OCI-M1 (cell line): ENCODE results near the gene TRIM10.
A peak's percentile ranks its signal among the peaks of the same experiment; 100 is the strongest.

Experiments
- DNase-seq: peaks from one replicate; lab custom pipeline; 2025; lab: John Stamatoyannopoulos, UW

Gene TRIM10, protein sequence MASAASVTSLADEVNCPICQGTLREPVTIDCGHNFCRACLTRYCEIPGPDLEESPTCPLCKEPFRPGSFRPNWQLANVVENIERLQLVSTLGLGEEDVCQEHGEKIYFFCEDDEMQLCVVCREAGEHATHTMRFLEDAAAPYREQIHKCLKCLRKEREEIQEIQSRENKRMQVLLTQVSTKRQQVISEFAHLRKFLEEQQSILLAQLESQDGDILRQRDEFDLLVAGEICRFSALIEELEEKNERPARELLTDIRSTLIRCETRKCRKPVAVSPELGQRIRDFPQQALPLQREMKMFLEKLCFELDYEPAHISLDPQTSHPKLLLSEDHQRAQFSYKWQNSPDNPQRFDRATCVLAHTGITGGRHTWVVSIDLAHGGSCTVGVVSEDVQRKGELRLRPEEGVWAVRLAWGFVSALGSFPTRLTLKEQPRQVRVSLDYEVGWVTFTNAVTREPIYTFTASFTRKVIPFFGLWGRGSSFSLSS

DNA sequence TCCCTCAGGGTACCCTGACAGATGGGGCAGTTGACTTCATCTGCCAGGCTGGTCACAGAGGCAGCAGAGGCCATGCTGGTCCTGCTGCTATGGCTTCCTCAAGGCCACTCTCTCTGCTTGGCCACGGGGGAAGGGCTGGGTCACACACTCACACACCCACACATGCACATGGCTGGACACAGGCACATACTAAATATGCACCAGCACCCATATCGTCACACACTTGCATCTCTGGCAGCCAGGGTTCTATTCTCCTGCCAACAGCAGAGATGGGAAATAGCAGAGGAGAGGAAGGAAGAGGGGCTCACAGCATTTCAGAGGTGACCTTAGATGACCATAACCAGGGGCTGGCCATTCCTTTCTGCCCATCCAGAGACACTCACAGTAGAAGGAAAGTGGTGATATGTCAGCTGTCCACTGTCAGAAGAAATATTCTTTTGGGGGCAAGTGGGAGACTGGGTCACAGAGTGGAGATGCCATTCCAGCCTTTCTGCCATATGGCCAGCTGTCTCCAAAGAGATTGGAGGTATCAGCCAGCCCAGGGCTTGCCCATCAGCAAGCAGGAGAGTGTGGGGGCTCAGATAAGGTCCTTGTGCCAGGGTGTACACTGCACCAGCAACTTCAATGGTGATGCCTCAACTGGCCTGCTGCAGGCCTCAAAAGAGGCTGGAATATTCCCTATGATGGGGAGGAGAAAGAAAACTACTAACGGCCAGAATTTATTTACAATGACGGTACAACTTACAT lies at the start of gene TRIM10:
Gene TRIM10, minus strand, starts transcription at position 427 of the 747 bp plus-strand sequence. Its CDS starts 353 bp downstream, at position 74.
- DNase-seq = peak; percentile 45

DNA sequence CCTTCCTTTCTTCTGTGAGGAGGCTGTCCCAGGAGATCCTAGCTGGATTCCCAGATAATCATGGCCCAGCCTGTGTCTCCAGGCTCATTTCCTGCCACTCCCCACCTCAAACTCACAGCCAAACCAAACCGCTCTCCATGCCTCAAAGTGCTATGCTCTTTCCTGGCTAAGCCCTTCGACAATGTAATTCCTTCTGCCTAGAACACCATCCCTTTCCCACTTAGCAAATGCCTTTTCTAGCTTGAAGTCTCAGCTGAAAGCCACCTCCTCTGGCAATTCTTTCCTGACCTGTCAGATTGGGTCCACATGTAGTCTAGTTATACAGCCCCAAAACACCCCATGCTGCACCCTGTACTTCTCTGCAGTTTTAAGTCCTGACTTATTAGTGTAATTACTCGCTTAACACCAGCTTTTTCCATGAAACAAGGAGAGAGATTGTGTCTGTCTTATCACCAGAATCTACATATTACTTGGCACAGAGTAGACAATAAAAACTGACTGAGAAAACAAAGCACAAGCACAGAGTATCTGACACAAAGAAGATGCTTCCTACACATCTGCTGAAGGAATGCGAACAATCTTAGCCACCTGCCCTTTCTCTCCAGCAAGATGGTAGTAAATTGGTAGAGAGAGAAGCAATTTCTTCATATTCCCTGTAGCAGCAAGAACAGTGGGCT lies 46.7 kb upstream of the TRIM10 start:
- DNase-seq = no peak

DNA sequence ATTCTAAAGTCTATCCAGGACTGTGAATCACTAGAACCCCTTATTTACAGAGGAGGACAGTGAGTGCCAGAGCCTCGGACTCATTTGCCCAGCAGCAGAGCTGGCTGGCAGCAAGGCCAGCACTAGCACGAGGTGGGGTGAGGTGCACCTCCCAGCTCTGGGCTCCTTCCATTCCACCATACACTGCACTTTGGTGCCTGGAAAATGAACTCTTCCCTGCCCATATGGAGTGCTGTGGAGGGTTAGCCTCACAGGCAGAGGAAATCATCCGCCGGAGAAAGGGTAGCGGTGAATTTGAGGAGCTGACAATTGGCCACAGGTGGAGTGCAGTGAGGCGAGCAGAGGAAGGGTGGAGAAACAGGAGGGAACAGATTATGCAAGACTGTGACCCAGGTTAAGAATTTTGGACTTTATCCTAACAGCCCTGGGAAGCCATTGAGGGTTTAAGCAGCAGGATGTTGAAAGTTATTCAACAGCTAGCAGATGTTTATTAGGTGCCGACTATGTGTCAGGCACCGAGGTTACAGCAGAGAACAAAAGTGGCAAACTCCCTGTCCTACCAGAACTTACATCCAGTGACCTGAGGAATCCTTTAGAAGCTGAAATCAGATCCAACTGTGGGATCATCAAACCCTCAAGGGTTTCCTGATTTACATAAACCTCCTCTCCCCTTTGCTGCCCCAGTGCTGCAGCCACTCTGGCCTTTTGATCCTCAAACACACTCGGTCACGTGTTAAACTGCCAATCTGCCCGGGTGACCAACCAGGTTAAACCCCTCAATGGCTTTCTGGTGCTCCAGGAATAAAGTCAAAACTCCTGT lies 46.0 kb upstream of the TRIM10 start:
- no peak for DNase-seq

DNA sequence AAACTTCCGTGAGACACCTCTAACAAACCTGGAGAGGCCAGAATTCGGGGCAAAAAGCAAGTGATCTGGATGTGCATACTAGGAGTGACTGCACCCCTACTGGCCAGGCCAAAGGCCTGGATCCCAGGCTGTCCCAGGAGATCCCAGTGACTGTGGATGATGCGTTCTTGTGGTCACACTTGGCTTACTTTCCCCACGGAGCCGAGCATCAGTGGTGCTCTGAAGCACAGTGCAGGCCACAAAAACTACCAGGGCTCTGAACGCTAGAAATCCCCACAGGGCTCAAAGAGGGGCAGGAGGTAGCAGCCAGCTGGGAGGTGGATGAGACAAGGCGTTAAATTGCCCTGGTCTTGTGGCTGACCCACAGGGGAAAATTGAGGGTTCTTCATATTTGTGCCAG lies 45.1 kb upstream of the TRIM10 start:
- DNase-seq = no peak

DNA sequence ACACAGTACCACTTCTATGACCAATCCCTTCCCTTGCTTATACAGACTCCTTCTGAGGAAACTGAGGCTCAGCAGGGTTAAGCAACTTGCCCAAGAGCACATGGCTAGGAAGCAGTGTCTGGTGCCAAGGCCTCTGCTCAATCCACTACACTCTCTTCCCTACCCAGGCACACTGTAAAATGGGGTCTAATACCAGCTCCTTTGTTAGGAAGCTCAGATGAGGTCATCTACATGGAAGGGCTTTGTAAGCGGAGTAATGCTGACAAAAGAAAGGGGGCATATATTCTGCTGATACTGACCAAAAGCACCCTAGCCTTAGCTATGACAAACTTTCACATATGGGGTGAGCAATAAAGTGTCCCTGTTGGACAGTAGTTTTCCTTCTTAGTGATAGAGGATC lies 43.1 kb upstream of the TRIM10 start:
- no peak for DNase-seq

DNA sequence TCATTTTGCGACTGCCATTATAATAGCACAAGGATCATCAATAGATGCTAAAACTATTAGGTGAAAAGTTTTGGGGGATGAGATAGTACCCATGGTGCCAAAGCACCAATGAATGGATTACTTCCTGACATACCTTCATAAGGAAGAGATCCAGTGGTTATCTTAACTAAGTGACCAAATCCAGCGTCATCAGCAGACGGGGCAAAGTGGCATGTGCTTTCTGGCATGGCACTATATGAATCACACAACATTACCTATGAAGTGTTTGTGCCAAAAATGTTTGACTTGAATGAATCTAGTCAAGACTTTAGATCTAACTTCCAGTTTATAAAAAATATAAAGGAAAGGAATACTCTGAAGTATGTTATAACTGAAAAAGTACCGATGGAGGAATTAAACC lies 41.4 kb upstream of the TRIM10 start:
- DNase-seq = no peak

DNA sequence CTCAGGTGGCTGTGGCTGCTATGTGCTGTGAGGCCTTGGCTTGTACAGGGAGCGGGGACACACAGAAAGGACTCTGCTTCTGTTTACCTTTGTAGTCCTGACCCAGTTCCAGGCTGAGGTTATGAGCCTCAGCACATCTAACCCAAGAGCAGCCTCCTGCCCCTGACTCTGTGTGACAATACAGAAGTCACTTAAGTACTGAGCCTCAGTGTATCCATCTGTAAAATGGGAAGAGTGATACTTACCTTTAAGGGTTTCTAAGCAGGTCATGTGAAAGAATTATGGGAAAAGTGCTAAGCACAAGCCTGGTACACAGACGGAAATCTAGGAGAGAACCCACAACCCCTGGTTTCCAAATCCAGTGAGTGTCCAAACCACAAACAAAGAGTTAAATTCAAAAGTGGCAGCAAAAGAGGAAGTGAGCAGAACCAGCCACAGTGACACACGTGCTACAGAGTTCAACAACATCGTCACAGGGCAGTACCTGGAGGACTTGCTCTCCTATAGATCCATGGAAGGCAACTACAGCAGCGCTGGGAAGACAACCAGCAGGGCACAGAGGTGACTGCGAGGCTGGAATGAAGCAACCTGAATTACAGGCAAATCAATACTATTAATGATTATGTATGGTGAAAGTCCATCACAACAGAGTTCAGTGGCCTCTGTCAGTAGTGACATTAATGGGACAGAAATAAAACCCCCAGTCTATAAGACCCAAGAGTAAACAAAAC lies 39.7 kb upstream of the TRIM10 start:
- DNase-seq = peak; percentile 87

DNA sequence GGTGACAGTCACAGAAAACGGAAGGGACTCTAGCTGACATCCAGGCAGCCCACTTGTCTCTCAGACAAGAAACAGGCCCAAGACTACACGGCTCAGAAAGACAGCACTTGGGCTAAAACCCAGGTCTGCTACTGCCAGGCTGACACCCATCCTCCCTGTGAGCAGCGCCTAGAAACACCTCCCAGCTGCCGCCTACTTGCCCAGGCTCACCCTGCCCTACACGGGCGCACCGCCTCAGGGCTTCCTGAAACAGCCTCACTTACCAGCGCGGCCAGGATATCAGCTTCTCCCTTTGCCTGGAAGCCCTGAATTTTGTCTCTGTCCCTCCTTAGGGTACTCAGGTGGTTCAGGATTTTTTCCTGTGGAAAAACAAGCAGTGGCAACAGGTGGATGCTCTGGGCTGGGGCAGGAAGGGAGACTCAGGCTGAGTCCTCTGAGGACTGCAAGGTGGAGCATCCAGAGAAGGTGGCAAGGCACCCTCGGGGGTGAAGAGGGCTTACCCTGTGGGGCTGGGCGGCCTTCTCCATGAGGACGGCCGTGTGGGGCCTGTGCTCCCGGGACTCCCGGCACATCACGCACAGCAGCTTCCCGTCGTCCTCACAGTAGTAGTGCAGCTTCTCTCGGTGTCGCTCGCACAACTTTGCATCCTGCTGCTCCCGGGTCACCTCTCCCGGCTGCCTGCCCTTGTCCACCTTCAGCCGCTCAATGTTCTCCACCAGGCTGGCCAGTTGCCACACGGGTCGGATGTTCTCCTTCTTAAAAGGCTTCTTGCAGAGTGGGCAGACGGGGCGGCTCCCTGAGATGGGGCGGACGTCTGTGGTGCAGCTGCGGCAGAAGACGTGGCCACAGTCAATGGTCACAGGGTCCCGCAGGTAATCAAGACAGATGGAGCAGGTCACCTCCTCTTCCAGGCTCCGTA lies 37.4 kb upstream of the TRIM10 start:
- DNase-seq = no peak

DNA sequence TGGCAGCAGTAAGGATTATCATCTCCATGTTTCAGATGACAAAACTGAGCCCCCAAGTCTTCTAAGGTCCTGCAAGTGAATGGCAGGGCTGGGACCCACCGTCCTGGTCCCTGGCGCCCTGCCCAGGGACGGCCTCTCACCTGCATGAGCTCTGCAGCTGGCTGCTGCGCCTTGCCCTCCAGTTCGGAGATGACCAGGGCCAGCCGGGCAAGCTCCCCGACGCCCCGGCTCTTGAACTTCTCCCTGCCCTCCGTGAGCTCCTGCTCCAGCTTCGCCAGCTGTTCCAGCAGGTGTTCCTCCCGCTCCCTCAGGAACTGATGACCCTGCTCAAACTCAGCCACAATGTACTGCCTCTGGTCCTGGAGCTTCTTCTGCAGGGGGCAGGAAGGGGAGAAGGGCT lies 35.4 kb upstream of the TRIM10 start:
- no peak for DNase-seq

DNA sequence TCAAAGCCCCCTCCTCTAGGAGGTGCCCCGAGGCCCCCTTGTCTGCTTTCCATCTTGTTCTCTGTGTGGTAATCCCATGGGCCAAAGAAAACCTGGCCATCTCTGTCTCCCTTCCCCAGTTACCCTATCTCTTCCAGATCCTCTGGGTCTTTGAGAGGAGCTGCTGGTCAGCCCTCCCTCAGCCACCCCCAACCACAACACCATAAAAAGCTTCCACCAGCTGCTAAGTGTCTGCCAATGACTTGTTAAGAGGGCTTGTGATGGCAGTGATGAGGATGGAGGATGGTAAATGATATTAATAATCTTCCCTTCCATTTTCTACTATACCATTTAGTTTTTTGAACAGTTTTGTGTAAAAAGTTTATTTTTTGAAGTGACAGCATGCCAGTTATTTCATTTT lies 34.9 kb upstream of the TRIM10 start:
- DNase-seq = no peak

DNA sequence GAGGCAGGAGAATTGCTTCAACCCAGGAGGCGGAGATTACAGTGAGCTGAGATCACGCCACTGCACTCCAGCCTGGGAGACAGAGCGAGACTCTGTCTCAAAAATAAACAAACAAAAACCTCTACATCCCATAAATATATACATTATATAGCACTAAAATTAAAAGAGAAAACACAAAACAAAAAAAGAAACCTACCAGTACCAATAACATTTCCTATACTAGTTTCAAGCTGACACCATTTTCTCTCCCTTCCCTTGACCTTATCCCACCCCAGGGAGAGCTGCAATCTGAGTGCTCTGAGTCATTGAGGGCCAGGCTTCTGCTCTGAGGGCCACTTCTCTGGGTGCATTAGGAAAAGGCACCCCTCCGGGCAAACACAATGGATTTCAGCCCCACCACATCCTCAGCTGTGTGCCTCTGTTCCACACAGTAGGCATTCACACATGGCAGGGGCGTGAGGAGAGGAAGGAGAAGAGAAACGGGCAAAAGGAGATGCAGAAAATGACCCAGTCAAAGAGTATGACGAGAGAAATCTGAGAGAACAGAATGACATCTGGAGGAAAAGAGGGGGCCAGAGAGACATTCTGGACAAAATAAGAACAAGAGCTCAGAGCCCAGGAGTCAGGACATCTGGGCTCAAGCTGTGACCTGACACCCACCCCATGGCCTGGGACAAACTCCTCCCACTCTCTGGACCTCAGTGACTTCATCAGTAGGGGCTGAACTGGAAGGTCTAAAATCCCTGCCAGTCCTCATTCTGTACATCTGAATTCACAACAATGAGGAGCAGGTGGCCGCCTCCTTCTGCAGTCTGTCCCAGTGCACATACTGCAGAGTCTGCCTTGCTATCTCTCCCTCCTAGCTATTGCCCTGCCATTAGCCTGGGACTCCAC lies 34.0 kb upstream of the TRIM10 start:
- DNase-seq = no peak

DNA sequence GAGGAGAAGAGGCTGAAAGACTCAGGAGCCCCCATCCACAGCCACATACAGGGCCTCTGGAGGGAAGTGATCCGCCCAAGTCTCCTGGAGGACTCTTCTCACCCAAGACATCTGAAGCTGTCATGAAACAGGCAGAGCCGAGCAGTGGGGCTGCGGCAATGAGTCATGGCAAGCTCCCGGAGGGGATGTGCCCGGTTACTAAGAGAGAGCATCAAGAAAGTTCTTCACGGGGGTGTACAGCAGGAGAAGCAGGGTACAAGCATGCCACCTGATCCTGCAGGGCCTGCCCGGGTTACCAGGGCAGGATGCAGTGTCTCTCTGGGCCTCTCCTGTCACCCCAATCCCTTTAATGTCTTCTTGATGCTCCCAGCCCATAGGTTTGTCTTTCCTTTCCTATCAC lies 31.1 kb upstream of the TRIM10 start:
- DNase-seq = no peak

DNA sequence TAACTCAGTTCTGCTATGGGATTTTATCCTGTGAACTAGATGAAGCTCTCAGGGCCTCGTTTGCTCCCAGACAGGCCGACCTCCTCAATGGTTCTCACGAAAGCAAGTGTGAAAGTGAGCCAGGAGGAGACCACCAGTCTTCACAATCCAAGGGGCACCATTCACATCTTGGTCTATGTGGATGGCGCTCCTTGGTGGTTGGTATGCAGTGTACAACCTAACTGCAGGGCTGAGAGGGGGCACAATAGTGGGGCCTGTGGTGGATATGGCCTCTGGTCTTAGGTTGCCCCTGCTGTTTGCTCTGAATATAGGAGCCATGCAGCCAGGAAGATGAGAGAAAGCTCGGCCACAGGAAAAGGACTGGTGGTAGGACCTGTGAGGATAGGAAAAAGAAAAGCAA lies 27.5 kb upstream of the TRIM10 start:
- no peak for DNase-seq

DNA sequence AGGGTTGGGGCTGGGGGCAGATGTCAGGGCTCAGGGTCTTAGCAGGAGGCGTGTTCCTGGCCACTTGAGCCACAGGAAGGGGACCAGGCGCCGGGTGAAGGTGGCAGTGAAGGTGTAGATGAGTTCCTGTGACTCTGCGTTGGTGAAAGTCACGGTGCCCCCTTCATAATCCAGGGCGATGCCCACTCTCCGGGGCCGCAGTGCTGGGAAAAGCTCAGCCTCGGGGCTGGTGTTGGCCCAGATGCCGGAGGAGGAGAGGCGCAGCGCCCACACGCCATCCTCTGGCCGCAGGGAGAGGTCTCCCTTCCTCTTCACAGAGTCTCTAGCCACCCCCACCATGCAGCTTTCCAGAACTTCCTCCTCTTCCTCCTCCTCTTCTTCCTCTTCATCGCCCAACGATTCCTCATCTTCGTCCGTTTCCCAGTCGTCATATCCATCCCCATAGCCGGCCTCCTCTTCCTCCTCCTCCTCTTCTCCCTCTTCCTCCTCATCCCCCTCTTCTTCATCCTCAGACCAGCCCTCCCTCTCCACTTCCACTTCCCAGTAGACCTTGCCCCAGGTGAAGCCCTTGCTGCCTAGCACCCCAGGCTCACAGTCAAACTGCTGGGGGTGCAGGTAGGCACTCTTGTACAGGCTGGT lies 25.0 kb upstream of the TRIM10 start:
- no peak for DNase-seq

DNA sequence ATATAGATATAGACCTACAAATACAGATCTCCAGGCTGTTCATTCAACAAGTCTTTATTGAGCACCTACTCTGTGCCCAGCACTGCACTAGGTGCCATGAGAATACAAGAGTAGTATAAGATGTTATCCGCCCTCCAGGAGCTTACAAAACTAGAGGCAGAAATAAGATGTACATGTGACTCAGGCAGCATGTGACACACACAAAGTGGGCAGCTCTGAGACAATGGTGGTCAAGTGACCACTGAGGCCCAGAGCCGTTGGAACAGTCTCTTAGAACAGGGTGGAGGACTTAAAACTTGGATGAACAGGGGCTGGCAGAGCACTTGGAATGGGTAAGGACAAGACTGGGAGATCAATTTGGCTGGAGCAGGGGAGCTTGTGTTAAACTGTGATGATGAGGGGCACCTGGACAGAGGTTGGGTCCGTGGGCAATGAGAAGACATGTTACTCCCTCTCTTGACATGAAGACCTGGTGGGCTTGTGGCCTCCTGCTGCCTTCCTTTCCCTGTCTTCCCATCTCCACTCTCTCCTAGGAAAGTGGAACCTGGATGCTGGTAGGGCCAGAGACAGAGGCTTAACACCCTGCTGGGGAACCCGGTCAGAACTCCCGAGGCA lies 23.5 kb upstream of the TRIM10 start:
- no peak for DNase-seq

DNA sequence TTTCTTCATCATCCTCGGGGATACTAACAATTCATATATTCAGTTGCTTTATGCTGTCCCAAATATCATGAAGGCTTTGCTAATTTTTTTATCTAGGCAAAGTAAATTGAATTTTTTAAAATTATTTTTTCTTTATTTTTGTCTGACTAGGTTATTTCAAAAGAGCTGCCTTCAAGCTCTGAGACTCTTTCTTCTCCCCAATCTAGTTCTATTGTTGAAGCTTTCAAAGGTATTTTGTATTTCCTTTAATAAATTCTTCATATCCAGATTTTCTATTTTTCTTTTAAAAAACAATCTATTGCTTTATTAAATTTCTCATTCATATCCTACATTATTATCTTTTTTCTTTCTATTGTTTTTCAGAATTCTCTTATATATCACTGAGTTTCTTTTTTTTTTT lies 19.1 kb upstream of the TRIM10 start:
- no peak for DNase-seq

DNA sequence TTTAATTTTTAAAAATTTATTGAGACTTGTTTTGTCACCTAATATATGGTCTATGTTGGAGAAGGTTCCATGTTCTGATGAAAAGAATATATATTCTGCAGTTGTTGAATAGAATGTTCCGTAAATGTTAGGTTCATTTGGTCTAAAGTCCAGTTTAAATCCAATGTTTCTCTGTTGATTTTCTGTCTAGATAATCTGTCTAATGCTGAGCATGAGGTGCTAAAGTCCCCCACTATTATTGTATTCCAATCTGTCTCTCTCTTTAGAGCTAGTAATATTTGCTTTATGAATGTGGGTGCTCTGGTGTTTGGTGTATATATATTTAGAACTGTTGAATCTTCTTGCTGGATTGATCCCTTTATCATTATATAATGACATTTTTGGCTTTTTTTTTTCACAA lies 17.8 kb upstream of the TRIM10 start:
- DNase-seq = no peak

DNA sequence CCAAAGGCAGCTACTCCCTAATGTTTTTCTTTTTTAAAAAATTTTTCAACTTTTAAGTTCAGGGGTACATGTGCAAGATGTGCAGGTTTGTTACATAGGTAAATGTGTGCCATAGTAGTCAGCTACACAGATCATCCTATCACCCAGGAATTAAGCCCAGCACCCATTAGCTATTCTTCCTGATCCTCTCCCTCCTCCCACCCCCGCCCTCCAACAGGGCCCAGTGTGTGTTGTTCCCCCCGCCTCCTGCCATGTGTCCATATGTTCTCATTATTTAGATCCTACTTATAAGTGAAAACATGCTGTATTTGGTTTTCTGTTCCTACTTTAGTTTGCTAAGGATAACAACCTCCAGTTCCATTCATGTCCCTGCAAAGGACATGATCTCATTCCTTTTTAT lies 14.8 kb upstream of the TRIM10 start:
- DNase-seq = no peak
